NCI-H748 (cell line): ENCODE data around the gene AKAP9.
"Not testable (repeated sequence)": the region's sequence is repeated elsewhere in the genome, so short reads cannot be mapped to it uniquely, and the experiment has no call there.

Experiments
- DNase-seq: peaks from one replicate; lab custom pipeline; 2025; ENCODE audit not compliant: unreplicated experiment; lab: John Stamatoyannopoulos, UW

The AKAP9 gene

GRCh38 chr7:91940572-91941341 is at the start of gene AKAP9:
Gene AKAP9, plus strand, starts transcription at chr7:91940862. Its CDS starts 238 bp downstream, at chr7:91941100.
- DNase-seq = peak; percentile 93

GRCh38 chr7:91892099-91892705 is 48.5 kb upstream of the AKAP9 start:
- DNase-seq = peak; percentile 29

GRCh38 chr7:91892821-91893340 is 47.8 kb upstream of the AKAP9 start:
- DNase-seq = peak; percentile 66

GRCh38 chr7:91893699-91894098 is 47.0 kb upstream of the AKAP9 start:
- DNase-seq = not testable (repeated sequence)

GRCh38 chr7:91894781-91895480 is 45.7 kb upstream of the AKAP9 start:
- no peak for DNase-seq

GRCh38 chr7:91898240-91898992 is 42.2 kb upstream of the AKAP9 start:
- peak; percentile 15 for DNase-seq

- DNase-seq = no peak
Measured at GRCh38 chr7:91899563-91899962, 41.1 kb upstream of the AKAP9 start.

DNA sequence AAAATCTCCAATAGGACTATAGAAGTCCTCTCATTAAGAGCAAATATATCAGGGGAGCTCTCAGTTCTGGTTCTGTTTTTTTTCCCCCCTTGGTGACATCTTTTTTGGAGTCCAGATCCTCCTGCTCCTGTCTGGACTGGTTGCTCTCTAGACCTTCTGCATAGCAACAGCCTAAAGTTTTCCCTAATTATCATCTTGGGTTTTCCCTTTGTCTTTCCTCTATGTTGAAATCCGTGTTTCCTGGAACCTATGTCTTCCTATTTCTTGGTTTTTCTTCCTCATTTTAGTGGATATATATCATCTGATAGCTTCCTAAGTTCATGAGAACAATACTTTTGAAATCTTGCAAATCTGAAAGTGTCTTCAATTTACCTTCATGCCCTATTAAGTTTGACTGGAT is 30.5 kb upstream of the AKAP9 start:
- no peak for DNase-seq

DNA sequence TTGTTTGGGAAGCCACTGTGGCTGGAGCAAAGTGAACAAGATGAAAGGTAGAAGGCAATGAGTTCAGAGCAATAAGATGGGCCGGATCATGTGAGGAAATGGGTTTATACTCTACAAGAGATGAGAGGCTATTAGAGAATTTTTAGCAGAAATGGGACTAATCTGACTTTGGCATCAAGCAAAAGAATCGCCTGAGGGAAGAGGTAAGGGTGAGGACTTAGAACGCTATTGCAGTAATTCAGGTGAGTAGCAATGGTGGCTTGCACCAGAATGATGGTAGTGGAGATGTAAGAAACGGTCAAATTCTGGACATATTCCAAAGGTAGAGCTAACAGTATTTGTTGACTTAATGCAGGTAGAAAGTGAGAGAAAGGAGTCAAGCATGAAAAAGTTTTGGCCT is 29.5 kb upstream of the AKAP9 start:
- DNase-seq = no peak

GRCh38 chr7:91912494-91912893 is 28.2 kb upstream of the AKAP9 start:
- no peak for DNase-seq

- no peak for DNase-seq
Measured at GRCh38 chr7:91913612-91914011, 27.1 kb upstream of the AKAP9 start.

- DNase-seq = no peak
Measured at GRCh38 chr7:91915401-91916050, 25.1 kb upstream of the AKAP9 start.

GRCh38 chr7:91916051-91916440 is 24.6 kb upstream of the AKAP9 start:
- DNase-seq = no peak

- no peak for DNase-seq
Measured at GRCh38 chr7:91918356-91918755, 22.3 kb upstream of the AKAP9 start.

- no peak for DNase-seq
Measured at GRCh38 chr7:91922857-91923256, 17.8 kb upstream of the AKAP9 start.

DNA sequence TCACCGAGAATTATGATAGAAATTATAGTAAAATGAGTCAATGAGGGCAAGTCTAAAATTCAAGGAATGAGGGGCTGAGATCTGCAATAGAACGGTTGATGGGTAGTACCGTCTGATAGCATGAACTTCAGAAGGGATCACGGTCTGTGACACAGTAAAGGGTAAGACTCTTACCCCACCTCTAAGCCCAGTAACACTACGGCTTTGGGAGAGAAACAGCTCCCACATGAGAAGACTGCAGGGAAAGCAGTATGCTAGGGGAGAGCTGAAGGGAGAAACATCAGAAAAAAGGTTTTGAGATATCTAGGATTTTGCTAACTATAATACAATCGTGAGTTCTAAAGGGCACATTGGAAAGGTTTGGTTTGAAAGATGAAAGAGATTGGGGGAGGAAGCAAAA is 12.8 kb upstream of the AKAP9 start:
- DNase-seq = peak; percentile 5

- DNase-seq = peak; percentile 20
Measured at GRCh38 chr7:91929463-91929862, 11.2 kb upstream of the AKAP9 start.

DNA sequence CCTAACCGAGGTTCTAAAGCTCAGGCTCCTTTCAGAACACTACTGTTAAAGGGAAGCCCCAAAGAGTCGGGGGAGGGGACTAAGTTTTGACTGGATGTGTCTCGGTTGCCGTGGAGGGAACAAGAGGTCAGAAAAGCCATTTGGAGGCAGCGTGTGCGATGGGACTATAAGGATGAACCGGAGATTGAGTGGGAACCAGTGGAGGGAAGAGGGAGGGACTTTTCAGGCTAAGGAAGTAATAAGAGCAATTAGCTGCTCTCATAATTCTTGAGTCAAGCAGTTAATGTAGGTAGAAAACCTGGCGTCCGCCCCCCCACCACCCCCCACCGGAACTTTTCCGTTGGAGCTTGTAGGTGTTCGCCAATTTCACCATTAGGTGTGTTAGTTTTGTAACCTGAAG is 491 bp upstream of the AKAP9 start:
- peak; percentile 57 for DNase-seq

DNA sequence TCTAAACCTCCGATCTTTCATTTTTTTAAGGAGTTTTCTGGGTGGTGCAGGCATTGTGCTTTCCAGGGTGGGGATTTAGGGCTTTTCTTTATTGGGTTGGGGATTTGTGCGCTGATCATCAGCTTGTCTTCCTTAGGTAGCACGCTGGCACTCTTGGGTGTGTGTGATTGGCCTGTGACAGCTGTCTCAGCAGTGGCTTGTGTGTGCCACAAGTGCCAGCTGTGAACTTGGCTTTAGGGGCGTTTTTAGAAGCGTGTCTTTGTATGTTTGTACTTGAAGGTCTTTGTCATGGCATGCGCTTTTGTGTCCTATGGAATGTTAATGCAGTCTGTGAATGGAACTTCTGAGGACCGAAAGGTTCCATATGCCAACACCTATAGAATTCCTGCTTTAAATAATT is 788 bp downstream of the AKAP9 start:
- DNase-seq = peak; percentile 76

GRCh38 chr7:91942312-91942711 is 1.6 kb downstream of the AKAP9 start:
- DNase-seq = no peak

- not testable (repeated sequence) for DNase-seq
Measured at GRCh38 chr7:91944970-91945369, 4.3 kb downstream of the AKAP9 start.
